ENCODE measurements around the gene NPAS3.

NPAS3 gene

DNA sequence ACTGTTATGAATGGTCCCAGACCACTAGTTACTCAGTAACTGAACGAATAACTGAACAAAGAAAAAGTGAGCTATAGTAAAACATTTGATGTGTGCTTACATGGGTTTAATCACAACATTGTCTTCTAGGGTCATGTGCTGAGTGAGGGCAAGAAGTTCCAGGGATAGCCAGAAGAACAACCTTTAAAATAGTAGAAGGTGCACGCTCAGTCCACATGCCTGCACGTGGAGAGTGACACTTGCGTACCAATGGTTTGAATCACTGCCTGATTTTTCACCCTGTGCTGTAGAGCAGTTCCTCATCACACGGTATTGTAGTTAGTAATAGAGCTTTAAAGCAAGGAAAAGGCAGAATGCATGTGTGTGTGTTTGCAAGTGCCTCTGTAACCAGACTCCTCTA, 788.0 kb downstream of the NPAS3 start:
- DNase-seq = no peak
- TF ChIP-seq, protein P1, sequence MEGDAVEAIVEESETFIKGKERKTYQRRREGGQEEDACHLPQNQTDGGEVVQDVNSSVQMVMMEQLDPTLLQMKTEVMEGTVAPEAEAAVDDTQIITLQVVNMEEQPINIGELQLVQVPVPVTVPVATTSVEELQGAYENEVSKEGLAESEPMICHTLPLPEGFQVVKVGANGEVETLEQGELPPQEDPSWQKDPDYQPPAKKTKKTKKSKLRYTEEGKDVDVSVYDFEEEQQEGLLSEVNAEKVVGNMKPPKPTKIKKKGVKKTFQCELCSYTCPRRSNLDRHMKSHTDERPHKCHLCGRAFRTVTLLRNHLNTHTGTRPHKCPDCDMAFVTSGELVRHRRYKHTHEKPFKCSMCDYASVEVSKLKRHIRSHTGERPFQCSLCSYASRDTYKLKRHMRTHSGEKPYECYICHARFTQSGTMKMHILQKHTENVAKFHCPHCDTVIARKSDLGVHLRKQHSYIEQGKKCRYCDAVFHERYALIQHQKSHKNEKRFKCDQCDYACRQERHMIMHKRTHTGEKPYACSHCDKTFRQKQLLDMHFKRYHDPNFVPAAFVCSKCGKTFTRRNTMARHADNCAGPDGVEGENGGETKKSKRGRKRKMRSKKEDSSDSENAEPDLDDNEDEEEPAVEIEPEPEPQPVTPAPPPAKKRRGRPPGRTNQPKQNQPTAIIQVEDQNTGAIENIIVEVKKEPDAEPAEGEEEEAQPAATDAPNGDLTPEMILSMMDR (IDR thresholded peaks at IDR 0.05; ENCODE audit: low read depth, low read length, missing control alignments) = no peak
- Histone ChIP-seq H3K27ac (no peak overlapping the region), H3K4me3 (ENCODE audit: low read depth, low read length) (no peak overlapping the region), H3K27me3 (replicated peaks) (no peaks in the 10 kb centered on the region), H3K36me3 (replicated peaks) (no peaks in the 10 kb centered on the region)
- in situ Hi-C loops (cut with HindIII; ENCODE audit: low pct_ligation_motif_present, low sequenced_read_pairs) = no loop called here

DNA sequence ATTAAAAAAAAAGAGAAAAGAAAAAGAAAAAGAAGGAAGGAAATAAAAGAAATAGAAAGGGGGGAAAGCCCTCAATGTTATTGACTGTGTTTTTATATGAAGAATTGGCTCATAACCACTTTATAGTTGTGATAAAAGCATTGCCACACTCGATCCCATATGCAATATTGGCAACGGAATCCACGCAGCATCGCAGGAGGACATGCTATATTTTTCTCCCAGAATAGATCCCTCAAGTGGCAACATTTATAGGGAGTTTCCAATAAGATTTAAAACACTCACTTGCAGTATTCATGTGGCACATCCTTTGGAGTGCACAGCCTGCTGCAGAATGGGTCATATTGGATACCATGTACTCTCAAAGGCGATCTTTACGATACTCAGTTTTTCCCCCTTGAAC, 788.9 kb downstream of the NPAS3 start:
- in situ Hi-C loops (cut with HindIII; ENCODE audit: low pct_ligation_motif_present, low sequenced_read_pairs) = no loop called here
- Histone ChIP-seq H3K27ac (no peak overlapping the region), H3K36me3 (replicated peaks) (no peaks in the 10 kb centered on the region), H3K4me3 (ENCODE audit: low read depth, low read length) (no peak overlapping the region), H3K27me3 (replicated peaks) (no peaks in the 10 kb centered on the region)
- DNase-seq = no peak
- TF ChIP-seq, protein P1 (IDR thresholded peaks at IDR 0.05; ENCODE audit: low read depth, low read length, missing control alignments) = no peak

- in situ Hi-C loops (cut with HindIII; ENCODE audit: low pct_ligation_motif_present, low sequenced_read_pairs) = no loop called here
- no peak overlapping the region for H3K27ac ChIP-seq
- no peaks in the 10 kb centered on the region for H3K27me3 ChIP-seq (replicated peaks)
- no peaks in the 10 kb centered on the region for H3K36me3 ChIP-seq (replicated peaks)
- no peak overlapping the region for H3K4me3 ChIP-seq (ENCODE audit: low read depth, low read length)
- DNase-seq = no peak
- TF ChIP-seq, protein P1 (IDR thresholded peaks at IDR 0.05; ENCODE audit: low read depth, low read length, missing control alignments) = no peak
These were observed 789.4 kb downstream of the NPAS3 start for GRCh38 chr14:33728010-33728498.

- no peak for DNase-seq
- in situ Hi-C loops (cut with HindIII; ENCODE audit: low pct_ligation_motif_present, low sequenced_read_pairs) = no loop called here
- TF ChIP-seq, protein P1 (IDR thresholded peaks at IDR 0.05; ENCODE audit: low read depth, low read length, missing control alignments) = no peak
- Histone ChIP-seq H3K27me3 (replicated peaks) (no peaks in the 10 kb centered on the region), H3K4me3 (ENCODE audit: low read depth, low read length) (no peak overlapping the region), H3K27ac (no peak overlapping the region), H3K36me3 (replicated peaks) (no peaks in the 10 kb centered on the region)
These were observed 791.5 kb downstream of the NPAS3 start for GRCh38 chr14:33730156-33730555.

- Histone ChIP-seq H3K4me3 (ENCODE audit: low read depth, low read length) (no peak overlapping the region), H3K36me3 (replicated peaks) (no peaks in the 10 kb centered on the region), H3K27ac (no peak overlapping the region), H3K27me3 (replicated peaks) (no peaks in the 10 kb centered on the region)
- in situ Hi-C loops (cut with HindIII; ENCODE audit: low pct_ligation_motif_present, low sequenced_read_pairs) = no loop called here
- TF ChIP-seq, protein P1 (IDR thresholded peaks at IDR 0.05; ENCODE audit: low read depth, low read length, missing control alignments) = no peak
- DNase-seq = no peak
These were observed 793.5 kb downstream of the NPAS3 start for GRCh38 chr14:33732175-33732574.

- in situ Hi-C loops (cut with HindIII; ENCODE audit: low pct_ligation_motif_present, low sequenced_read_pairs) = no loop called here
These were observed 794.6 kb downstream of the NPAS3 start for GRCh38 chr14:33733310-33733709.

More at GRCh38 chr14:33733310-33733709, 794.6 kb downstream of the NPAS3 start:
- Histone ChIP-seq H3K36me3 (replicated peaks) (no peaks in the 10 kb centered on the region), H3K4me3 (ENCODE audit: low read depth, low read length) (no peak overlapping the region), H3K27me3 (replicated peaks) (no peaks in the 10 kb centered on the region), H3K27ac (no peak overlapping the region)
- TF ChIP-seq, protein P1 (IDR thresholded peaks at IDR 0.05; ENCODE audit: low read depth, low read length, missing control alignments) = no peak
- DNase-seq = no peak
